Mesothelial cell of epicardium (in vitro differentiated cells): ENCODE data around the gene NUMB. TPM values are rescaled to one million over a fixed set of nuclear protein-coding genes. Genes with fewer than 3 reads are reported as not detected.

Source experiments
- DNase-seq, 2 experiments: peaks; one replicate each; pipeline ENCODE4 v3.0.0; 2021; ENCODE audit warnings: low spot score in 2 of 2; ENCODE audit not compliant: unreplicated experiment in 2 of 2
- H3K27ac Mint-ChIP-seq: 2 replicates; pipeline ENCODE4 v1.8.0; 2021; ENCODE audit warnings: mixed read lengths
- H3K27me3 Mint-ChIP-seq: 2 replicates; pipeline ENCODE4 v1.8.0; 2021; ENCODE audit warnings: low read depth, mixed read lengths
- H3K36me3 Mint-ChIP-seq: 2 replicates; pipeline ENCODE4 v1.8.0; 2021; ENCODE audit warnings: mixed read lengths
- H3K4me1 Mint-ChIP-seq: 2 replicates; pipeline ENCODE4 v1.8.0; 2021; ENCODE audit warnings: mixed read lengths
- H3K4me3 Mint-ChIP-seq: 2 replicates; pipeline ENCODE4 v1.8.0; 2021; ENCODE audit warnings: mild to moderate bottlenecking, moderate library complexity, mixed read lengths
- H3K9me3 Mint-ChIP-seq: 2 replicates; pipeline ENCODE4 v1.8.0; 2021; ENCODE audit warnings: mixed read lengths
- total RNA-seq: library from RNA; stranded (reverse); gene quantifications from 3 replicates; pipeline ENCODE4 v1.2.1, GENCODE V29; 2021
- TF ChIP-seq, protein P1 (sequence below): fragments of 200-600 bp; sonication (generic); IDR thresholded peaks from one replicate; pipeline ENCODE4 v1.5.0; 2021; ENCODE audit warnings: antibody characterized with exemption; ENCODE audit not compliant: unreplicated experiment

NUMB gene
- total RNA-seq, 1 donor from 2014 or later: 88.0 TPM

DNA sequence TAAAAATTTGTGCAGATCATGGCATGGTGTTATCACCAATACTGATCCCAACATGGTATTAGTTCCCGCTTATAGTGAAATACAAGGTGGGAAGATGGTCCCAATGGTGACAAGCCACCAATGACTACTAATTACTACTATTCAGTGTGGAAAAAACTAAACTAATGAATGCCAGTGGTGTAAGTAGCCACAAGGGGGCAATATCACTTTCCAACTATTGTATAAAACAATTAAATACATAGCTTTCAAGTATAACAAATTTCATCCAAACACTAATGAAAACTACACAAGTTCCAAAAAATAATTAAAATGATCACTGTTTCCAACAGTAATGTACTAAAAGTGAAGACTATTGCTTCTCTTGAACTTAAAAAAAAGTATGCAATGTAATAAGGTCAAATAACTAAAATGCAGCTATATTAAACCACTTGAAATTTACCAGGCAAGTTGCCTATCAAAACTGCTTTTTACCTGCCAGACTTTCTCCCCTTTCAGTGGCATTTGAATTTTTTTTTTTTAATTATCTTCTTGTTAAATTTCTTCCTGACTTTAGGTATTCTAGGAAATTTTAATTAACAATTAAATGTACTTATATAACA lies 163.0 kb downstream of the NUMB start:
- Mint-ChIP-seq H3K27me3 (no peaks in the 10 kb centered on the region), H3K27ac (no peak overlapping the region), H3K36me3 (peaks cover 14% of the 10 kb centered on the region), H3K9me3 (no peaks in the 10 kb centered on the region), H3K4me3 (no peak overlapping the region), H3K4me1 (no peaks in the 10 kb centered on the region)
- TF ChIP-seq, protein P1, sequence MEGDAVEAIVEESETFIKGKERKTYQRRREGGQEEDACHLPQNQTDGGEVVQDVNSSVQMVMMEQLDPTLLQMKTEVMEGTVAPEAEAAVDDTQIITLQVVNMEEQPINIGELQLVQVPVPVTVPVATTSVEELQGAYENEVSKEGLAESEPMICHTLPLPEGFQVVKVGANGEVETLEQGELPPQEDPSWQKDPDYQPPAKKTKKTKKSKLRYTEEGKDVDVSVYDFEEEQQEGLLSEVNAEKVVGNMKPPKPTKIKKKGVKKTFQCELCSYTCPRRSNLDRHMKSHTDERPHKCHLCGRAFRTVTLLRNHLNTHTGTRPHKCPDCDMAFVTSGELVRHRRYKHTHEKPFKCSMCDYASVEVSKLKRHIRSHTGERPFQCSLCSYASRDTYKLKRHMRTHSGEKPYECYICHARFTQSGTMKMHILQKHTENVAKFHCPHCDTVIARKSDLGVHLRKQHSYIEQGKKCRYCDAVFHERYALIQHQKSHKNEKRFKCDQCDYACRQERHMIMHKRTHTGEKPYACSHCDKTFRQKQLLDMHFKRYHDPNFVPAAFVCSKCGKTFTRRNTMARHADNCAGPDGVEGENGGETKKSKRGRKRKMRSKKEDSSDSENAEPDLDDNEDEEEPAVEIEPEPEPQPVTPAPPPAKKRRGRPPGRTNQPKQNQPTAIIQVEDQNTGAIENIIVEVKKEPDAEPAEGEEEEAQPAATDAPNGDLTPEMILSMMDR: peak; percentile 67
- no peak for DNase-seq

DNA sequence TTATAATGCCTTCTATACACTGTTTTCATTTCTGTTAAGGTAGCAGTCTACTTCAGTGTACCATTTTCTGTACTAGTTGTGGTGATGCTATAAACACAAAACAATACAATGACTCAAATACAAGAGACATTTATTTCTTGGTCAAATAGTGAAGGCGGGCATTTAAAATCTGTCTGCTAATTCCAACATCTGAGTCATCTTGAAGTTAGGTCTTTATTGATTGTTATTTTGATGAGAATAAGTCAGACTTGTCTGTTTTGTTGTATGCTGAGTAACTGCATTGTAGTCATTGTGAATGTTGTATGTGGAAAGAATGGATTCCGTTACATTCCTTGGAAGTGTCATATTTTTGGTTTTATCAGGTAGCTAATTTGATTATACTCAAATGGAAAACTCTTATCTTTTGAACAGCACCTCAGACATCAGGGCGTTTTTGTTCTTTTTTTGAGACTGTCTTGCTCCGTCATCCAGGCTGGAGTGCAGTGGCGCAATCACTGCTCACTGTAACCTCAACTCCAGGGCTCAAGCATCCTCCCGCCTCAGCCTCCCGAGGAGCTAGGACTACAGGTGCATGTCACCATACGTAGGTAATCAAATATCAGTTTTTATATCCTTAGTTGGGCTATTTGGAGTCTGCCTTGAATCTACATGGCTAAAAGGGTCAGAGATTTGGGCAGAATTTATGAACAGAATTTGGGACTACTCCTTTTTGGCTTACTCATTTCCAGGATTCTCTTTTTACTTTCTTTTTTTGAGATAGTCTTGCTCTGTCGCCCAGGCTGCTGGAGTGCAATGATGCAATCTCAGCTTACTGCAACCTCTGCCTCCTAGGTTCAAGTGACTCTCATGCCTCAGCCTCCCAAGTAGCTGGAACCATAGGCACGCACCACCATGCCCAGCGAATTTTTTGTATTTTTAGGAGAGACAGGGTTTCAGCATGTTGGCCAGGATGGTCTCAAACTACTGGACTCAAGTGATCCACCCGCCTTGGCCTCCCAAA lies 164.3 kb downstream of the NUMB start:
- no peaks in the 10 kb centered on the region for H3K4me1 Mint-ChIP-seq
- no peak overlapping the region for H3K4me3 Mint-ChIP-seq
- peaks cover 20% of the 10 kb centered on the region for H3K36me3 Mint-ChIP-seq
- TF ChIP-seq, protein P1: no peak
- H3K9me3 Mint-ChIP-seq: no peaks in the 10 kb centered on the region
- H3K27me3 Mint-ChIP-seq: no peaks in the 10 kb centered on the region
- H3K27ac Mint-ChIP-seq: no peak overlapping the region
- DNase-seq: no peak

DNA sequence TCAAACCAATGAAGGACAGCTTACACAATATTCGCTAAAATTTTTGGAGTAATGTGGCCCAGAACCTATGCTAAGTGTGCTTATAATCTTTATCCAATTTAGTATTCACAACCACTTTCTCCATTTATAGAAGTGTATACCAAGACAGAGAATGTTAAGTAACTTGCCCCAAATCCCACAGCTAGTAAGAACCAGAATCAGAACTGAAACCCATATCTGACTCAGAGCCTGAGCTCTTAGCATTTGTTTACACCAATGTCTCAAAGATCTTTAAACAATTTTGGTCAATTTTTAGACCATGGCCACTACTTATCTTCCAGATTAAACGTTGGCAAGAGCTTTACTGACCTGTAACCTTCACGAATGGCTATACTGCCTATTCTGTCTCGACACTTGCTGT lies 168.1 kb downstream of the NUMB start:
- Mint-ChIP-seq H3K4me3 (no peak overlapping the region), H3K27me3 (no peaks in the 10 kb centered on the region), H3K9me3 (no peaks in the 10 kb centered on the region), H3K36me3 (peaks cover 25% of the 10 kb centered on the region), H3K4me1 (no peaks in the 10 kb centered on the region), H3K27ac (no peak overlapping the region)
- TF ChIP-seq, protein P1: no peak
- DNase-seq: no peak

DNA sequence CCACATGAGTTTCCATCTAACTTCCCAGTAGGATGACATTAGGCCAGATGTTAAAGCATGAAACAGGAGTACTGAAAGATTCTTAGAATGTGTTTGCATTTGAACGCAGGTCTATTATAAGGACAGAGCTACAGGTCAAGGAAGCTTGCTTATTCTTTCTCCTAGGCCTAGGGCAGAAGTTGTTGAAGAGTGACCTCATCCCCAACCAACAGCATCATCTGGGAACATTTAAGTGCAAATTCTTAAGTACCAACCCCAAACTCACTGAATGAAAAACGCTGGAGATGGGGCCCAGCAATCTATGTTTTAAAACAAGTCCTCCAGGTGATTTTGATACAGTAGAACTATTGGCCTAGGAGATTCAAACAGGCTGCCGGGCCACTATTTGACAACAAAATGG lies 168.6 kb downstream of the NUMB start:
- Mint-ChIP-seq H3K9me3 (no peaks in the 10 kb centered on the region), H3K27ac (no peak overlapping the region), H3K4me3 (no peak overlapping the region), H3K4me1 (no peaks in the 10 kb centered on the region), H3K36me3 (peaks cover 25% of the 10 kb centered on the region), H3K27me3 (no peaks in the 10 kb centered on the region)
- TF ChIP-seq, protein P1: no peak
- DNase-seq: no peak

DNA sequence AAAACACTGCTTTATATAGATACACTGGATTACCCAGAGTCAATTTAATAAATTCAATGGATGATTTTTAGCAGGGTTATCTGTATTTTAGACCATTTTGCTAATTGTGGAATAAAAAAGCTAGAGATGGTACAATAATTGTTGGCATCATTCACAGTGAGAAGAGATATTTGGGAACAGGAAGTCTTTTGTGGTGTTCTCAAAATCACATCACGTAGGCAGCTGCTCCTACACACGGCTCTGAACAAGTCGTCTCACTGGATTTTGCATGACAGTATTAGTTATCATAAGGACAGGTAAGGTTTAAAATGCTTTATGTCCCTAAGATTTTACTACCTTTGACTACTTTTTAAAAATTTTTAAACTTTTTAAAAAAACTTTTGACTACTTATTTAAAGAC lies 169.0 kb downstream of the NUMB start:
- TF ChIP-seq, protein P1: no peak
- H3K9me3 Mint-ChIP-seq: no peaks in the 10 kb centered on the region
- H3K4me3 Mint-ChIP-seq: no peak overlapping the region
- no peak for DNase-seq
- H3K27me3 Mint-ChIP-seq: no peaks in the 10 kb centered on the region
- H3K27ac Mint-ChIP-seq: no peak overlapping the region
- H3K36me3 Mint-ChIP-seq: peaks cover 27% of the 10 kb centered on the region
- no peaks in the 10 kb centered on the region for H3K4me1 Mint-ChIP-seq
